Endothelial cell of umbilical vein (primary cell): ENCODE data around the gene TLCD3B. TPM values are rescaled to one million over a fixed set of nuclear protein-coding genes. Genes with fewer than 3 reads are reported as not detected.

Source experiments
- BruUV-seq: library from RNA; stranded (reverse); fragments of 400-500 nt; replicated peaks from 2 replicates; lab custom pipeline; 2021; lab: Mats Ljungman, UMichigan
- CTCF ChIA-PET: fragments of 300-600, 350-600 bp; sonication (Branson Sonifier 250); formaldehyde crosslinking; loops from one replicate; lab custom pipeline; 2021; ENCODE audit warnings: antibody characterized with exemption, inconsistent platforms; lab: Charles Lee
- POLR2A ChIA-PET: fragments of 300-600, 350-600 bp; sonication (Branson Sonifier 250); formaldehyde crosslinking; loops from one replicate; lab custom pipeline; 2021; ENCODE audit warnings: antibody characterized with exemption, inconsistent platforms; lab: Charles Lee
- DNase-seq: peaks from one replicate; pipeline ENCODE4 v3.0.0-alpha.2; 2011; ENCODE audit warnings: low read depth, low spot score
- FAIRE-seq: peaks from 2 replicates; lab custom pipeline; 2011; peaks lifted over from hg19 to GRCh38; lab: Jason Lieb, UNC
- H2AFZ ChIP-seq: 2 replicates; pipeline ENCODE4 v1.6.0; 2012; ENCODE audit warnings: low read depth, low read length, control low read depth, inconsistent platforms
- H3K27ac ChIP-seq: 2 replicates; pipeline ENCODE4 v1.5.1; 2011; ENCODE audit warnings: low read depth, mild to moderate bottlenecking, control low read depth, low read length, moderate library complexity; ENCODE audit not compliant: insufficient read depth
- H3K27me3 ChIP-seq, 2 experiments: 2 replicates each; pipeline versions ENCODE4 v1.6.0 to v1.6.1; 2011; ENCODE audit warnings: low read length in 2 of 2, mixed read lengths in 1 of 2; ENCODE audit not compliant: control insufficient read depth in 2 of 2, insufficient read depth in 2 of 2
- H3K36me3 ChIP-seq, 2 experiments: 2 replicates in 1 of 2; 3 replicates in 1 of 2; pipeline ENCODE4 v1.5.1; 2011; ENCODE audit warnings: low read length in 2 of 2, mild to moderate bottlenecking in 1 of 2, moderate library complexity in 1 of 2; ENCODE audit not compliant: control insufficient read depth in 2 of 2, insufficient read depth in 2 of 2; ENCODE audit errors: extremely low read depth in 1 of 2
- H3K4me1 ChIP-seq: 3 replicates; pipeline ENCODE4 v1.5.1; 2011; ENCODE audit warnings: mild to moderate bottlenecking, low read length; ENCODE audit not compliant: control insufficient read depth, insufficient read depth; ENCODE audit errors: extremely low read depth
- H3K4me2 ChIP-seq: 2 replicates; pipeline ENCODE4 v1.6.1; 2011; ENCODE audit warnings: low read length, control low read depth, mixed read lengths; ENCODE audit not compliant: insufficient read depth
- H3K4me3 ChIP-seq, 3 experiments: fragments of 200-600 bp in 1 of 3; sonication (generic), shearing (Covaris generic) in 1 of 3; replicated peaks in 1 of 3; 2 replicates each; pipeline ENCODE4 v1.5.1; 2011 to 2016; ENCODE audit warnings: control low read depth in 3 of 3, low read length in 3 of 3, mild to moderate bottlenecking in 2 of 3, inconsistent platforms in 1 of 3, low read depth in 1 of 3, moderate library complexity in 1 of 3; ENCODE audit not compliant: insufficient read depth in 1 of 3
- H3K79me2 ChIP-seq: 2 replicates; pipeline ENCODE4 v1.6.0; 2012; ENCODE audit warnings: low read length, inconsistent platforms; ENCODE audit not compliant: control insufficient read depth, insufficient read depth
- H3K9ac ChIP-seq: replicated peaks from 2 replicates; pipeline ENCODE3; 2011; ENCODE audit warnings: low read length, control low read depth; ENCODE audit not compliant: insufficient read depth; ENCODE audit errors: extremely low read depth
- H3K9me1 ChIP-seq: replicated peaks from 3 replicates; pipeline ENCODE4 v1.6.0; 2011; ENCODE audit warnings: mild to moderate bottlenecking, low read length; ENCODE audit not compliant: control insufficient read depth, insufficient read depth; ENCODE audit errors: extremely low read depth
- H3K9me3 ChIP-seq: replicated peaks from 2 replicates; pipeline ENCODE4 v1.5.1; 2012; ENCODE audit warnings: low read length, inconsistent platforms; ENCODE audit not compliant: control insufficient read depth, insufficient read depth
- H4K20me1 ChIP-seq: replicated peaks from 2 replicates; pipeline ENCODE3; 2011; ENCODE audit warnings: mild to moderate bottlenecking, low read length; ENCODE audit not compliant: control insufficient read depth, insufficient read depth; ENCODE audit errors: extremely low read depth
- CTCF ChIP-seq, 2 donors: IDR thresholded peaks; 1 replicate in 1 of 2; 2 replicates in 1 of 2; pipeline ENCODE4 v1.5.1; 2011; ENCODE audit warnings: low read length in 2 of 2, mild to moderate bottlenecking in 2 of 2, moderate library complexity in 2 of 2, control low read depth in 1 of 2, inconsistent platforms in 1 of 2, low read depth in 1 of 2; ENCODE audit not compliant: insufficient read depth in 1 of 2; ENCODE audit errors: extremely low read depth in 1 of 2
- EZH2 ChIP-seq: IDR thresholded peaks from 2 replicates; pipeline ENCODE4 v1.6.1; 2012; ENCODE audit warnings: borderline replicate concordance, low read depth, mild to moderate bottlenecking, moderate library complexity, low read length, inconsistent platforms; ENCODE audit not compliant: severe bottlenecking
- FOS ChIP-seq: IDR thresholded peaks from 2 replicates; pipeline ENCODE4 v1.6.1; 2011; ENCODE audit warnings: mild to moderate bottlenecking, low read length, moderate library complexity, borderline replicate concordance; ENCODE audit not compliant: insufficient read depth
- GATA2 ChIP-seq: IDR thresholded peaks from 2 replicates; pipeline ENCODE4 v1.7.0; 2011; ENCODE audit warnings: low read depth, mild to moderate bottlenecking, moderate library complexity, mixed read lengths, low read length; ENCODE audit not compliant: insufficient read length, insufficient read depth
- JUN ChIP-seq: IDR thresholded peaks from 2 replicates; pipeline ENCODE4 v1.6.1; 2011; ENCODE audit warnings: borderline replicate concordance, low read depth; ENCODE audit not compliant: insufficient read length, insufficient read depth
- MYC ChIP-seq: IDR thresholded peaks from one replicate; pipeline ENCODE4 v1.6.1; 2011; ENCODE audit warnings: mild to moderate bottlenecking, low read depth, low read length
- POLR2AphosphoS5 ChIP-seq: IDR thresholded peaks from 2 replicates; pipeline ENCODE4 v1.6.1; 2012; ENCODE audit warnings: low read depth, mild to moderate bottlenecking, control low read depth, low read length, moderate library complexity; ENCODE audit not compliant: insufficient read depth
- dilution Hi-C: fragments of 300-500 bp; cut with MboI; formaldehyde crosslinking; loops from one replicate; pipeline ENCODE4 v1.15.0; 2019; ENCODE audit warnings: low sequenced_read_pairs; ENCODE audit not compliant: extremely low pct_ligation_motif_present
- intact Hi-C: fragments of 100-400 bp; cut with micrococcal nuclease; formaldehyde crosslinking; loops from one replicate; pipeline ENCODE4 v1.10.0; 2022
- polyA plus RNA-seq, 4 experiments: library from polyadenylated mRNA; depleted of rRNA in 3 of 4; stranded (reverse) in 3 of 4; unstranded in 1 of 4; fragments of >200 nt; gene quantifications; 2 replicates each; pipeline versions ENCODE4 v1.2.1 to v1.2.3, GENCODE V29; 2011 to 2012; ENCODE audit warnings: missing spikeins in 1 of 4
- total RNA-seq: library from RNA; stranded (reverse); gene quantifications from 2 replicates; pipeline ENCODE4 v1.2.3, GENCODE V29; 2021

The TLCD3B gene
- total and polyA plus RNA-seq, 2 donors (not counting 3 experiments of a cell fraction or from before 2014, with no cell fraction given), result 0.37 to 0.86 TPM

DNA sequence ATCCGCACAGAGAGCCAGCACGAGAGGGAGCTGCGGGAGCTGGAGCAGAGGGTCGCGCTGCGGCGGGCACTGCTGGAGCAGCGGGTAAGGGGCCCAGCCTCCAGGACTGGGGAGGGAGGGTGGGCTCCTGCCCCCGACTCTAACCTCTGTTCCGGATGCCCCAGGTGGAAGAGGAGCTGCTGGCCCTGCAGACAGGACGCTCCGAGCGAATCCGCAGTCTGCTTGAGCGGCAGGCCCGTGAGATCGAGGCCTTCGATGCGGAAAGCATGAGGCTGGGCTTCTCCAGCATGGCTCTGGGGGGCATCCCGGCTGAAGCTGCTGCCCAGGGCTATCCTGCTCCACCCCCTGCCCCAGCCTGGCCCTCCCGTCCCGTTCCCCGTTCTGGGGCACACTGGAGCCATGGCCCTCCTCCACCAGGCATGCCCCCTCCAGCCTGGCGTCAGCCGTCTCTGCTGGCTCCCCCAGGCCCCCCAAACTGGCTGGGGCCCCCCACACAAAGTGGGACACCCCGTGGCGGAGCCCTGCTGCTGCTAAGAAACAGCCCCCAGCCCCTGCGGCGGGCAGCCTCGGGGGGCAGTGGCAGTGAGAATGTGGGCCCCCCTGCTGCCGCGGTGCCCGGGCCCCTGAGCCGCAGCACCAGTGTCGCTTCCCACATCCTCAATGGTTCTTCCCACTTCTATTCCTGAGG lies 40.0 kb downstream of the TLCD3B start:
- Histone ChIP-seq H3K9ac (no peak overlapping the region), H4K20me1 (no peaks in the 10 kb centered on the region), H3K4me1 (peaks cover 14% of the 10 kb centered on the region), H3K4me2 (no peak overlapping the region), H3K27ac (no peak overlapping the region), H3K4me3 (no peak overlapping the region), H3K36me3 (peaks cover 21 to 63% of the 10 kb centered on the region in 2 experiments), H3K9me3 (no peaks in the 10 kb centered on the region), H2AFZ (no peak overlapping the region), H3K79me2 (no peaks in the 10 kb centered on the region), H3K9me1 (no peaks in the 10 kb centered on the region), H3K27me3 (no peaks in the 10 kb centered on the region)
- intact Hi-C loops (no loop called here), dilution Hi-C loops (loop anchor here (10.0 kb wide), 1 partner anchor 186 kb away; the partner anchor contains the start of gene MAZ)
- TF ChIP-seq MYC (no peak), FOS (no peak), POLR2AphosphoS5 (no peak), JUN (no peak), GATA2 (no peak), EZH2 (no peak), CTCF (IDR thresholded peaks at IDR 0.05; ENCODE audit: extremely low read depth in 1 of 2, insufficient read depth in 1 of 2, low read depth in 1 of 2, low read length in 2 of 2) (no peak)
- CTCF ChIA-PET, result interaction anchor here (0.6 to 1.9 kb wide), 2 partner anchors 41 to 115 kb away, joined by 3 to 6 read pairs; partner anchors contain the start of gene TLCD3B
- BruUV-seq, result no TSS peak
- DNase-seq, result no peak
- no peak for FAIRE-seq
- POLR2A ChIA-PET, result no interaction called here
